Lower leg skin (tissue), 3 donors: Measurements from ENCODE around the gene RPH3AL.

ENCODE experiments used
- POLR2A ChIP-seq, 2 donors: fragments of 450-650 bp; IDR thresholded peaks; one replicate each; pipeline ENCODE4 v1.6.1; 2016 to 2017; ENCODE audit warnings: antibody characterized with exemption in 2 of 2, mild to moderate bottlenecking in 1 of 2, moderate library complexity in 1 of 2
- TF ChIP-seq, protein P1 (sequence below), 3 donors: fragments of 450-650 bp; IDR thresholded peaks; one replicate each; pipeline ENCODE4 v1.5.1; 2016; ENCODE audit warnings: antibody characterized with exemption in 3 of 3, mild to moderate bottlenecking in 3 of 3, moderate library complexity in 2 of 3

DNA sequence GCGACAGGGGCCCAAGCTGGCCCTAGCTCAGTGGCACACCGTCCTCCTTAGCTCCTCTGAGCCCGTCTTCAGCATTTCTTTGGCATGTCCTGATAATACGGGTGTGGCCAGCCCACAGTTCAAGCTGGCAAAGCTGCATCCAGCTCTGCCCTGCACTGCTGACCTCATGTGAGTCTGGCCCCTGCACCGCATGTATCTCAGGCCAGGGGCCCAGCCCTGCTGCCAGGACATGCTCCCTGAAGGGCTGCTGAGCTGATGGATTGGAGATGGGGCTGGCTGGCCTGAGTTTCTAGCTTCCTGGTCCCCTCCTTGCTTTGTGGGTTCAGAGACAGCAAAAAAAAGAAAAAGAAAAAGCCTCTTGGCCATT is 173.6 kb downstream of the RPH3AL start:
- TF ChIP-seq, protein P1, sequence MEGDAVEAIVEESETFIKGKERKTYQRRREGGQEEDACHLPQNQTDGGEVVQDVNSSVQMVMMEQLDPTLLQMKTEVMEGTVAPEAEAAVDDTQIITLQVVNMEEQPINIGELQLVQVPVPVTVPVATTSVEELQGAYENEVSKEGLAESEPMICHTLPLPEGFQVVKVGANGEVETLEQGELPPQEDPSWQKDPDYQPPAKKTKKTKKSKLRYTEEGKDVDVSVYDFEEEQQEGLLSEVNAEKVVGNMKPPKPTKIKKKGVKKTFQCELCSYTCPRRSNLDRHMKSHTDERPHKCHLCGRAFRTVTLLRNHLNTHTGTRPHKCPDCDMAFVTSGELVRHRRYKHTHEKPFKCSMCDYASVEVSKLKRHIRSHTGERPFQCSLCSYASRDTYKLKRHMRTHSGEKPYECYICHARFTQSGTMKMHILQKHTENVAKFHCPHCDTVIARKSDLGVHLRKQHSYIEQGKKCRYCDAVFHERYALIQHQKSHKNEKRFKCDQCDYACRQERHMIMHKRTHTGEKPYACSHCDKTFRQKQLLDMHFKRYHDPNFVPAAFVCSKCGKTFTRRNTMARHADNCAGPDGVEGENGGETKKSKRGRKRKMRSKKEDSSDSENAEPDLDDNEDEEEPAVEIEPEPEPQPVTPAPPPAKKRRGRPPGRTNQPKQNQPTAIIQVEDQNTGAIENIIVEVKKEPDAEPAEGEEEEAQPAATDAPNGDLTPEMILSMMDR (IDR thresholded peaks at IDR 0.05) = no peak
- no peak for TF ChIP-seq POLR2A (IDR thresholded peaks at IDR 0.05)
